Gastroesophageal sphincter (tissue), 3 donors: Measurements from ENCODE around the gene NUP210.

Experiments
- CTCF ChIP-seq, 4 experiments: fragments of 200-600 bp in 2 of 4; fragments of 450-650 bp in 2 of 4; sonication (generic) in 1 of 4; IDR thresholded peaks; one replicate each; pipeline ENCODE4 v1.5.1; 2017 to 2019; ENCODE audit warnings: antibody characterized with exemption in 4 of 4, mild to moderate bottlenecking in 2 of 4, moderate library complexity in 2 of 4
- EP300 ChIP-seq: sonication (generic); formaldehyde crosslinking; IDR thresholded peaks from one replicate; pipeline ENCODE4 v1.6.1; 2017; ENCODE audit warnings: antibody characterized with exemption, mild to moderate bottlenecking
- POLR2A ChIP-seq, 2 donors: fragments of 450-650 bp; IDR thresholded peaks; one replicate each; pipeline ENCODE4 v1.6.1; 2017; ENCODE audit warnings: antibody characterized with exemption in 2 of 2, mild to moderate bottlenecking in 2 of 2, moderate library complexity in 1 of 2
- POLR2AphosphoS5 ChIP-seq: sonication (generic); formaldehyde crosslinking; IDR thresholded peaks from one replicate; pipeline ENCODE4 v1.6.1; 2017; ENCODE audit warnings: antibody characterized with exemption

DNA sequence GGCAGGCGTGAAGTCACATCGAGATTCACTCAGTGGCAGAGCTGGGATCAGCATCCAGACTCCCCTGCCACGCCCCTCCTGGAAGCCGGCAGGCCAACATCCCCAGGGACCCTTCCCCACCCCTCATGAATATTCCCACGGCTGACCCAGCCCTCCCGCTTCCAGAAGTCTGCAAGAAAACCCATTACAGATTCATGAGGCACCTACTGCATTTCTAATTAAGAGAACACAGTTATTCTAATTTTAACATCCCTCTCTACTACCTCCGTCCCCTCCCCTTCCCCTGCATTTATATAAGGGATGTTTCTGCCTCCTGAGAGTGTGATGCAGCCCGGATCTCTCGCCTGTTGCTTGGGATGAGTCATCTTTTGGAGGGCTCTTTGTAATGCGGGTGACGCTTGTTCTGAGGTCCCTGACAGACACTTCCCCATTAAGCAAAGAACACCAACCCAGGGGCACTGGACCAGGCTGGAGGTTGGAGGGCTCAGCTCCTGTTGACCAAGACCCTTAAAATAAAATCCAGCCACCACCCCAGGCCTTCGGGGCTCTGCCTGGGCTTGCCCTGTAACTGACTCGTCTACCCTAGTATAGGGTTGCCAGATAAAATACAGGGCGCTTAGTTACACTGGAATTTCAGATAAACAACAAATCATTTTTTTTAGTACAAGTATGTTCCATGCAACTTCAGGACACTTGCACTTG is 118.7 kb downstream of the NUP210 start:
- TF ChIP-seq CTCF (IDR thresholded peaks at IDR 0.05), result no peak
- TF ChIP-seq POLR2AphosphoS5, result no peak
- no peak for TF ChIP-seq POLR2A (IDR thresholded peaks at IDR 0.05)
- no peak for TF ChIP-seq EP300
